Activated naive CD8-positive, alpha-beta T cell (primary cell): ENCODE results near the gene CLCF1.

Source experiments
- H3K27ac Mint-ChIP-seq: one replicate; pipeline ENCODE4 v1.8.0; 2021; ENCODE audit warnings: mixed read lengths
- H3K27me3 Mint-ChIP-seq: one replicate; pipeline ENCODE4 v1.8.0; 2021; ENCODE audit warnings: mixed read lengths
- H3K36me3 Mint-ChIP-seq: one replicate; pipeline ENCODE4 v1.8.0; 2021; ENCODE audit warnings: mixed read lengths
- H3K4me1 Mint-ChIP-seq: one replicate; pipeline ENCODE4 v1.8.0; 2021; ENCODE audit warnings: low read depth, mixed read lengths
- H3K4me3 Mint-ChIP-seq: one replicate; pipeline ENCODE4 v1.8.0; 2021; ENCODE audit warnings: mild to moderate bottlenecking, mixed read lengths
- H3K9me3 Mint-ChIP-seq: one replicate; pipeline ENCODE4 v1.8.0; 2021; ENCODE audit warnings: low read depth, mixed read lengths

Gene CLCF1

DNA sequence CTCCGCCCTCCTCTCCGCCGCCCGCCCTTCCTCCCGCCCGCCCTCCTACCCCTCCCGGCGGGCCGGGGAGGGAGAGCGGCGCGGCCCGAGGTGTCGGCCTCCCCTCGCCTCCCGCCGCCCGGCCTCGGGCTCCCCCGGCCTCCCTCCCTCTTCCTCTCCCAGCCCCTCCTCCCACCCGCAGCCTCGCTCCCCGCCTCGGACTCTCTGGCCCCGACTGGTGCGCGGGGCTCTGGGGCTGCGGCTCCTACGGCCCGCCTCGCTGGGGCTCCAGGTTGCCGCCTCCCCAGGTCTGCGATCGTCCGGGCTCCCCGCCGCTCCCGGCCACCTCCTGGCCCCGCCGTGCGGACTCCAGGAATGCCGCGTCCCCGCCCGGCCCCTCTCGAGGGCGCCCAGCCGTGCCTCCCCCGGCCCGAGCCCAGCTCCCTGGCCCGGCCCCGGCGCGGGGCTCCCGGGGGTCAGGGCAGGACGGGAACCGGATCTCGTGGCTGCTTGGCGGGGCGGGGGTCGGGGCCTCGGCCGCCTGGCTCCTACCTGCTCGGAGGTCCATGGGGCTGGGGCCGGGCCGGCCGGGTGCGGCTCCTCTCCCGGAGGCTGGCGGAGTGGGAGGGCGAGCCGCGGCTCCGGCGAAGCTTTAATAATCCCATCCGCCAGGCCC is at the start of gene CLCF1:
CLCF1 (minus strand) TSS at position 606 of the 655 bp plus-strand sequence; CDS start at position 547, 59 bp downstream.
- Mint-ChIP-seq H3K27ac (peak within 1 kb of the TSS; percentile 16), H3K4me3 (peak within 1 kb of the TSS; percentile 89), H3K4me1 (peaks cover 37% of the 10 kb centered on the region), H3K27me3 (no peaks in the 10 kb centered on the region), H3K9me3 (no peaks in the 10 kb centered on the region), H3K36me3 (no peaks in the 10 kb centered on the region)

DNA sequence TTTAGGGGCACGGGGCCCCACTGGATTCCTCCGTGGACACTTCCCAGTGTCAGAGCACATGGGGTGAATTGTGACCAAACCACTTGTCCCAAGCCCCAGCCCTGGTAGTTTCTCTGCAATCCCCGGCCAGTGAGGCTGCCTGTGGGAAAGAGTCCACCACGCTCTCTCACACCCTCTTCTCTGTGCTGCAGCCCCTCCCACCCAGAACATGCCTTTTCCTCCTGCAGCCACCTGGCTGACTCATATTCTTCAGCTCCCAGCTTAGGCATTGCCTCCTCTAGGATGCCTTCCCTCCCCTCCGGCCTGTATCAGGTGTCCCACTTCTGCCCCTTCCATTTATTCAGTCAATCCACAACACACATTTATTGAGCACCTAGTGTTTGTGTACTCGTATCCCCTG is 49.5 kb upstream of the CLCF1 start:
- no peaks in the 10 kb centered on the region for H3K9me3 Mint-ChIP-seq
- H3K4me1 Mint-ChIP-seq, result peaks cover 36% of the 10 kb centered on the region
- H3K27me3 Mint-ChIP-seq, result no peaks in the 10 kb centered on the region
- H3K36me3 Mint-ChIP-seq, result no peaks in the 10 kb centered on the region
- H3K4me3 Mint-ChIP-seq, result no peak overlapping the region
- H3K27ac Mint-ChIP-seq, result no peak overlapping the region

- Mint-ChIP-seq H3K9me3 (no peaks in the 10 kb centered on the region), H3K4me1 (peaks cover 39% of the 10 kb centered on the region), H3K27me3 (no peaks in the 10 kb centered on the region), H3K27ac (peak overlapping the region; percentile 87), H3K4me3 (peak overlapping the region; percentile 73), H3K36me3 (no peaks in the 10 kb centered on the region)
Observed at GRCh38 chr11:67421430-67422031, 48.1 kb upstream of the CLCF1 start.

DNA sequence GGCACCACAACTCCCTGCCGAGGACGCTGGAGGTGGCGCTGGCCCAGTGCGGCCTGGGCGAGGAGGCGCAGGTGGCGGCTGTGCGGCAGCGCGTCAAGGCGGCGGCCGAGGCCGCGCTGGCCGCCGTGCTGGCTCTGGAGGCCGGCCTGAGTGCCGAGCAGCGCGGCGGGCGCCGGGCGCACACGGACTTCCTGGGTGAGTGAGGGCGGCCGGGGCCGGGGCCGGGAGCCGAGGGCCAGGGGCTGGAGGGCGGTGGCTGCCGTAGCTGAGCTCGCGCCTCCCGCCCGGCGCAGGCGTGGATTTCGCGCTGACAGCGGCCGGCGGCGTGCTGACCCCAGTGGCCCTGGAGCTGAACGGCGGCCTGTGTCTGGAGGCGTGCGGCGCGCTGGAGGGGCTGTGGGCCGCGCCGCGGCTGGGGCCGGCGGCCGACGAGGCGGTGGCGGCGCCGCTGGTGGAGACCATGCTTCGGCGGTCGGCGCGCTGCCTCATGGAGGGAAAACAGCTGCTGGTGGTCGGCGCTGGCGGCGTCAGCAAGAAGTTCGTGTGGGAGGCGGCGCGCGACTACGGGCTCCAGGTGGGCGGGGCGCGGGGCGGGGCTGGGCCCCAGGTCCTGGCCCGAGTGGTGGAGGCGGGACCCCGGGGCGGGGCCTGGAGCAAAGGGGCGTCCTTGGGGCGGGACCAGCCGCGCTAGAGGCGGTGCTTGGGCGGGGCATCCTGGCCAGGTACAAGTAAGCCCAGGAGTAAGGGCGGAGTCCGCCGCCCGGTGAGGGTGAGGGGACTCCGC is 47.4 kb upstream of the CLCF1 start:
- peaks cover 46% of the 10 kb centered on the region for H3K4me1 Mint-ChIP-seq
- no peaks in the 10 kb centered on the region for H3K27me3 Mint-ChIP-seq
- peak overlapping the region; percentile 87 for H3K27ac Mint-ChIP-seq
- no peaks in the 10 kb centered on the region for H3K36me3 Mint-ChIP-seq
- no peaks in the 10 kb centered on the region for H3K9me3 Mint-ChIP-seq
- peak overlapping the region; percentile 85 for H3K4me3 Mint-ChIP-seq

GRCh38 chr11:67420147-67420645 is 46.8 kb upstream of the CLCF1 start:
- Mint-ChIP-seq H3K9me3 (no peaks in the 10 kb centered on the region), H3K27me3 (no peaks in the 10 kb centered on the region), H3K4me3 (peak overlapping the region; percentile 85), H3K4me1 (peaks cover 46% of the 10 kb centered on the region), H3K27ac (peak overlapping the region; percentile 93), H3K36me3 (no peaks in the 10 kb centered on the region)

DNA sequence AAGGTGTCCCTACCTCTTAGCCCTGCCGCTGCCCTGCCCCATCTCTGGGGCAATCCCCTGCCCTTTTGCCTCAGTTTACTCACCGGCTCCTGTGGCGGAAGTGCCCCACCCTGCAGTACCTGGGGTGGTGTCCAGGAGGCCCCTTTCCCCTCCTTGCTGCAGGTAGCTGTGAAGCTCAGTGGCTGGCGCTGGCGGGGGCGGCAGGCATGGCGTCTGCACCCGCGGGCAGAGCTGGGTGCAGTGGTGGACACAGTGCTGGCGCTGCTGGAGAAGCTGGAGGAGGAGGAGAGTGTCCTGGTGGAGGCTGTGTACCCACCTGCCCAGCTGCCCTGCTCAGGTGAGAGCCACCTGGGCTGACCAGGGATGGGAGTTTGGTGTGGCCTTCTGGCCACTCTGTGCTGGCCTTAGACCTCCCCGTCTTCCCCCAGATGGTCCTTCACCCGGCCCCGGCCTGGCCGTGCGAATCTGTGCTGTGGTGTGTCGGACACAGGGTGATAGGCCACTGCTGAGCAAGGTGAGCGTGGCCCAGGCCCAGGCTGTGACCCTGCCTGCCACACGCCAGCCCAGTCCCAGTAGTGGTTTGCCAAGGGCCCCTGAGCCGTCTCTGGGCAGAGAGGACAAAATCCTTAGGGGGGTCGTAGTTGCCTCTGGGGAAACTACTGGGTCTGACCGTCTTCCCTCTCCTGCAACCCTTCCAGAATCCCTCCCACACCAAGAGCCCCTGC is 46.1 kb upstream of the CLCF1 start:
- H3K27me3 Mint-ChIP-seq, result no peaks in the 10 kb centered on the region
- peak overlapping the region; percentile 93 for H3K27ac Mint-ChIP-seq
- peak overlapping the region; percentile 85 for H3K4me3 Mint-ChIP-seq
- H3K9me3 Mint-ChIP-seq, result no peaks in the 10 kb centered on the region
- peaks cover 46% of the 10 kb centered on the region for H3K4me1 Mint-ChIP-seq
- no peaks in the 10 kb centered on the region for H3K36me3 Mint-ChIP-seq

- H3K9me3 Mint-ChIP-seq, result no peaks in the 10 kb centered on the region
- H3K27me3 Mint-ChIP-seq, result no peaks in the 10 kb centered on the region
- H3K27ac Mint-ChIP-seq, result peak overlapping the region; percentile 93
- peaks cover 48% of the 10 kb centered on the region for H3K4me1 Mint-ChIP-seq
- H3K36me3 Mint-ChIP-seq, result no peaks in the 10 kb centered on the region
- H3K4me3 Mint-ChIP-seq, result peak overlapping the region; percentile 85
Observed at GRCh38 chr11:67418476-67419281, 45.3 kb upstream of the CLCF1 start.

- H3K9me3 Mint-ChIP-seq, result no peaks in the 10 kb centered on the region
- H3K27ac Mint-ChIP-seq, result peak overlapping the region; percentile 85
- no peaks in the 10 kb centered on the region for H3K27me3 Mint-ChIP-seq
- no peaks in the 10 kb centered on the region for H3K36me3 Mint-ChIP-seq
- H3K4me3 Mint-ChIP-seq, result peak overlapping the region; percentile 85
- peaks cover 54% of the 10 kb centered on the region for H3K4me1 Mint-ChIP-seq
Observed at GRCh38 chr11:67417425-67417824, 44.0 kb upstream of the CLCF1 start.

- Mint-ChIP-seq H3K27me3 (no peaks in the 10 kb centered on the region), H3K9me3 (no peaks in the 10 kb centered on the region), H3K27ac (peak overlapping the region; percentile 97), H3K4me3 (peak overlapping the region; percentile 85), H3K4me1 (peaks cover 62% of the 10 kb centered on the region), H3K36me3 (no peaks in the 10 kb centered on the region)
Observed at GRCh38 chr11:67416416-67417335, 43.3 kb upstream of the CLCF1 start.

GRCh38 chr11:67415501-67416304 is 42.3 kb upstream of the CLCF1 start, which contains the start of gene CARNS1:
Gene CARNS1 (plus strand): TSS chr11:67415678. CDS start chr11:67416200, 522 bp downstream.
- peaks cover 68% of the 10 kb centered on the region for H3K4me1 Mint-ChIP-seq
- peak within 1 kb of the TSS; percentile 85 for H3K4me3 Mint-ChIP-seq
- no peaks in the 10 kb centered on the region for H3K27me3 Mint-ChIP-seq
- no peaks in the 10 kb centered on the region for H3K9me3 Mint-ChIP-seq
- no peaks in the 10 kb centered on the region for H3K36me3 Mint-ChIP-seq
- peak within 1 kb of the TSS; percentile 97 for H3K27ac Mint-ChIP-seq

DNA sequence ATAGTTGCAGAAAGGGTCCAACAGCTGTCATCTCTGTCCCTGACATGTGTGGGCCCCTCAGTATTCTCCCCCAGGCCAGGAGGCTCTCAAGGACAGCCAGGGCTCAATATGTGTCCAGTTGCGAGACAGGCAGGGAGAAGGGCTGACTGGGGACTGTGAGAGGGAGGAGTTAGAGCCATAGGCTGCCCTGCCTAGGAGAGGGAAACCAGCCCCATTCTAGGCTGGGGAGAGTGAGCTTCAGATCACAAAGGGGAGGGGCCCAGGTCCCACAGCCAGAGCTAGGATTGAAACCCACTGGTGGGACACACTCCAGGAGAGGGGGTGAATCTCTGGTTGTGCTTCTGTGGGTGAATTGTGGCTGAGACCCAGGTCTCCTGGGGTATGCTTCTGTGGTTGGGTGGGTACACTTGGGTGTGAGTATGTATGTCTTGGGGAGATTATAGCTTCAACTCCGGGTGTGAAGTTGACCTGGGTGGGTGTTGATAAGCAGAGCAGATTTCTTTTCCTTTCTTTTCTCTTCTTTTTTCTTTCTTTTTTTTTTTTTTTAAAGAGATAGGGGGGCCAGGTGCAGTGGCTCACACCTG is 40.0 kb upstream of the CLCF1 start:
- Mint-ChIP-seq H3K27me3 (no peaks in the 10 kb centered on the region), H3K36me3 (no peaks in the 10 kb centered on the region), H3K4me3 (peak overlapping the region; percentile 54), H3K27ac (peak overlapping the region; percentile 58), H3K9me3 (no peaks in the 10 kb centered on the region), H3K4me1 (peaks cover 72% of the 10 kb centered on the region)

DNA sequence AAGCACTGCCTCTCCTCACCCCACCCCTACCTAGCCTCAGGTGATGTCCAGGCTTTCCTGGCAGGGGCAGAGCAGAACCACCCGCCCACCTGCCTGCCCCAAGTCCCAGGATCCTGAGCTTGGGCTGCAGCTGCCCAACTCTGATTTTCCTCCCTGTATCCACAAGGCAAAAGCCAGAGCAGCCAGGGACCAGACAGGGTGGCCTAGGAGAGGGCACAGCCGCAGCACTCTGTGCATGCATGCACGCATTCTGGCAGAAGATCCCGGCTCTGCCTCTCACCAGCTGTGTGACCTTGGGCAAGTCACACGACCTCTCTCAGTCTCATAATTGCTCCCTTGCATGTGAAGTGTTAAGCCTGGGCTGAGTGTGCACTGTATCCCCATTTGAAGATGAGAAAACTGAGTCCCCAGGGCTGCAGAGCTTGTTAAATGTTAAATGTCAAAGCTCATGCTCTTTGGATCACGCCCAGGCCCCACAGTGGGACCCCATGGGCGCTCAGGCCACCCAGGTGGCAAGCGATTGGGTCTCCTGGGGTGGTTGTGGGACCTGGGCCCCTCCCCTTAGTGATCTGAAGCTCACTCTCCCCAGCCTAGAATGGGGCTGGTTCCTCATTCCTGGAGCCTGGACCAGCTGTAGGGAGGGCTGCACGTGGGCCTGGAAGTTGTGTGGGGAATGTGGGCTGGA is 39.2 kb upstream of the CLCF1 start:
- Mint-ChIP-seq H3K4me3 (no peak overlapping the region), H3K4me1 (peaks cover 73% of the 10 kb centered on the region), H3K27ac (peak overlapping the region; percentile 58), H3K27me3 (no peaks in the 10 kb centered on the region), H3K36me3 (no peaks in the 10 kb centered on the region), H3K9me3 (no peaks in the 10 kb centered on the region)
